ENCODE data around the gene GJC2.
A peak's percentile ranks its signal among the peaks of the same experiment; 100 is the strongest.
"Not testable (repeated sequence)": the region's sequence is repeated elsewhere in the genome, so short reads cannot be mapped to it uniquely, and the experiment has no call there.

The GJC2 gene

DNA sequence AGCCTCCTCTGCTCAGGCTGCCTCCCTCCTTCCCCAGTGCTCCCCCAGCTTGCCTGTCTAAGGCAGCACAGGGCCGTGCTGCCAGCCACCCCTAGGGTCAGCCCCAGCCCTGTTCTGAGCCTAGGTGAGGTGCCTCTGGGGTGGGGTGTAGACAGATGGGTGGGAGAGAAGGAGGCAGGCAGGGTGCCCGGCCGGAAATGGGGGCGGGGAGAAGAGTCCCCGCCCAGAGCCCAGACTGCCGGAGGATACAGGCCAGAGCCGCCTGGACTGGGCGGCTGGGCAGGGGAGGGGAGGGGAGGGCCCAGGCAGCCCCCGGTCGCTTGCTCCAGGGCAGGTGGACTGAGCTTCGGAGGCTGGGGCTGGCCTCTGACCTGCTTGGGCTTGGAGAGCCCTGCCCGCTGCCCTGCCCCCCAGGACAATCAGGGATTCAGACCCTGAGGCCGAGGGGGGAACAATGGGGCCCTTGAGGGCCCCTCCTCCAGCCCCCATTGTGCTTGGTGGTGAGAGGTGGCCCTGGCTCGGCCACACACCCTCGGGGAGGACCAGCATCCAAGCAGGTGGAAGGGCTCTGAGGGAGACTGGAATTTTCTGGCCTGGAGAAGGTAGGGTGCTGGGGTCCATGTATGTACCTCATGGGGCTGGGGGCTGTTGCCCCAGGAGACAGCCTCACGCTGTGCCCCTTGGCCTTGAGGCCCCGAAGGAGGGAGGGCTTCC, at the start of gene GJC2:
Gene GJC2, plus strand, starts transcription at position 525 of the 714 bp plus-strand sequence. CDS start 7,829 bp downstream, outside the sequence.
- no peak for DNase-seq

DNA sequence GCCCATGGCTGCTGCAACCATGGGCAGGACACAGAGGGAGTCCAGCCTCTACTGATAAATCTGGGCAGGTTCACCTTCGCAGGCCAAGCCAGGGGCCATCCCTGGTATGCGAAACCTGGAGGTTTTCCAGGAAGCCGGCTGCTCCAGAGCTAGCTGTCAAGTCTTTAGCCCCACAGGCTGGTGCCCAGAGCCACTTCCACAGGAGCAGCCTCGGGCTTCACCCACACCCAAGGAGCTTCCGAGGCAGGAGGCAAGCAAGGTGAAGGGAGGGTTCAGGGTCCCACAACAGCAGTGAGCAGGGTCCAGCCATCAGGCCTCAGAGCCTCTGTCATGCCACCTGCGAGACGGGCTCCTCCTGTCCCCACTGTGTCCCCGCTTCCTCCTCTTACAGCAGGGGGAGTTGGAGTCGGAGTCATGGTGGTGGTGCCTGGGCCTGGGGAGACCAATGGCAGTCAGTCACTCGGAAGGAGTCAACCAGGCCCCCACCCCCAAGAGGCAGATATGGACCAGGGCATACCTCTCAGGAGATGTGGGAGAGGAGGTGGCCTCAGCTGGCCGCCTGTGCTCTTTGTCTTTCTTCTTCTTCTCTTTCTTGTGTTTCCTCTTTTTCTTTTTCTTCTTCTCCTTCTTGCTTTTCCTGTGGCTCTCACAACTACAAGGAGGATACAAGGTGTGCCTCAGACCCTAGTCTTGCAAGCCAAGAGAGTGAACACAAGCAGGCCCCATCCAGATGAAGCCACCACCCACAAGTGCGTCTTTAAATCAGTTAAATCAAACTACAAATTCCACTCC, 48.7 kb upstream of the GJC2 start:
- DNase-seq = no peak

DNA sequence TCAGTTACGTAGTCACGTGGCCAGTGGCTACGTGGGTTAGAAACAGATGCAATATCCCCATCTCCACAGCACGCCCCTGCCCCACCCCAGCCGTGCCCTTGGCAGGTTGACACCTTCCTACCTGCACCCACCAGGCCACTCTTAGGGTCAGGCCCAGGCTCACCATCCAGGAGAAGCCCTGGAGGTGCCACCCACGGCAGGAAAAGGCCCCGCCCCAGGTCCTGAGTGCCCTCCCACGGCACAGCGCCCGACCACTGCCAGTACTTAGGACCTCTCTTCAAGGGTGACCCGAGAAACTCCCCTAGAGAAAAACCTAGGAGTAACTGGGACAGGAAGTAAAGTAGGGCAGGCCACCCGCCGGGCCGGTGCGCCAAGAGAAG, 48.1 kb upstream of the GJC2 start:
- DNase-seq = peak in 1 of 2 donors; percentile 45

GRCh38 chr1:228101994-228102790, 47.5 kb upstream of the GJC2 start:
- peak; percentile 69 to 73 for DNase-seq

- peak; percentile 94 for DNase-seq
Measured at GRCh38 chr1:228102791-228103620, 46.7 kb upstream of the GJC2 start, which contains the start of gene C1orf35. TSS of gene C1orf35 (minus strand) at chr1:228103325. CDS start at chr1:228103227, 98 bp downstream.

DNA sequence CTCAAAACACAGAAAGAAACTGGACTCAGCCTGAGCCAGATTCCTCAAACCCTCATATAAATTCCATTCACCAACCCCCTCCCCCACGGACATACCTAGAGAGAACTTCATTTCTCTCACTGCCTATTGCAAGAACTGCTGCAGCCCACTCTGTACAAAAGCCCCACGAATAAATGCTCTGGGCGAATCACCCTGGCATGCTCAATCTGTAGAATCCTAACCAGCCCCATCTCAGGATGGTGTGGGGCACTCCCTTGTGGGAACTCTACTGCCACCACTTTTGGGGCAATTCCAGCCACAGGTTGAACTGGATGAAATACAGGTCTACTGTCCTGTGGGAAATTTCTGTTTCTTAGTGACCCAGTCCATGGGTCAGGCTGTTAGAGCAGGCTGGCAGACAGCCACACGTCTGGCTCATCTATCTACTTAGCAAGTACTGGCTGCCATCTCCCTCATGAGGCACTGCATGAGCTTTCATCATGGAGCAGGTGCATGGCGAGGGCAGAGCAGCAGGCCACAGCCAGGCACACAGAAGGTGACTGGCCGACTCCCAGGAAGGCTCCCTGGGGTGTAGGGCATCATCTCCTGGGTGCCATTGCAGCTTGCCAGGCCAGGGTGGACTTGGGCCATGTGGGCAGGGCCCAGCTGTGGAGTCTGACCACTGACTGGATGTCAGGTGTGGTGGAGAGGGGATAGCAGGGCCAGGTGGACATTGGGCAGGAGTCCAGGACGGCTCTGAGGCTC, 45.0 kb upstream of the GJC2 start:
- no peak for DNase-seq

- no peak for DNase-seq
Measured at GRCh38 chr1:228105270-228105995, 44.3 kb upstream of the GJC2 start.

GRCh38 chr1:228105996-228106799, 43.5 kb upstream of the GJC2 start:
- DNase-seq = no peak

GRCh38 chr1:228106800-228107054, 43.0 kb upstream of the GJC2 start:
- DNase-seq = no peak

DNA sequence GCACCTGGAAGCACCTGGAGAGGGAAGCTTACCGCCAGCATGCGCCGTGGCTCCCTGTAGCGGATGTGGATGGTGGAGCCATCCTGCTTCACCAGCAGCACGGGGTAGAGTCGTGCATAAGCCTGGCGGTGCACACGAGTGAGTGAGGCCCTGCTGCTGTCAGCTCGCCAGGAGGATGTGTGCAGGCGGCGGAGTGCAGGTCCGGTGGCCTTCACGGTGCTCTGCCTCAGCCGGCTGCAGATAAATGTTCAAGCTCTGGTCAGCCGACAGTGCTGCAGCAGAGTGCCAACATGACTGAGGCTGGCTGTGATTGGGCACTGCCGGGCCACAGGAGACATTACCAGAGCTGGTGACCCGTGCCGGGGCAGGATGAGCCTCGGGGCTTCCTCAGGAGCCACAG, 42.1 kb upstream of the GJC2 start:
- no peak for DNase-seq

DNA sequence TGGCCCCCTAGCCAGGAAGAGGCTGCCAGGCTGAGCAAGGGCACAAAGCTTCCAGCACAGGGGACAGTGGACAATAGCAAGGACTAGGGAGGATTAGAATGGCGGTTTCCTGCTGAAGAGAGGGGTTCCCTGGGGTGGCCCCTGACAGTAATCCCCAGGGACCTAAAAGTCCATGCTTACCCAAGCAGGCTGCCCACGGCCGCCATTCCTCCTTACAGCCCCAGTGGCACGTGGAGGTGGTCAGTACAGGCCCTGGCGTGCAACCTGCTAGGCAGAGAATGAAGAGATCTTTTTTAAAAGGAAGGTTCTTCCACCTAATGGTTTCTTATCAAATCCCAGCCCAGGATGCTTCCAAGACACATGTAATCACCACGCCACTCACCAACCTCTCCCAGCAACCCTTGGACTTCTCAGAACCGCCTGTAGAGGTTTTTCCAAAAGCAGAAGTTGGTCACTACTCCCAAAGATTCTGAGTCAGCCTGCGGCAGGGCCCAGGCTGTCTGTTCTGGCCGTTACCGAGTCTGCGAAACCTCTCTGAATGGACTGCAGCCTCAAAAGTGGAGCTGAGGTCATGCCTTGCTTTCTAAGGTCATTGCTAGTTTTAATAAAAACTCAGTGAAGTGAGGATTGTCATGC, 41.6 kb upstream of the GJC2 start:
- no peak for DNase-seq

DNA sequence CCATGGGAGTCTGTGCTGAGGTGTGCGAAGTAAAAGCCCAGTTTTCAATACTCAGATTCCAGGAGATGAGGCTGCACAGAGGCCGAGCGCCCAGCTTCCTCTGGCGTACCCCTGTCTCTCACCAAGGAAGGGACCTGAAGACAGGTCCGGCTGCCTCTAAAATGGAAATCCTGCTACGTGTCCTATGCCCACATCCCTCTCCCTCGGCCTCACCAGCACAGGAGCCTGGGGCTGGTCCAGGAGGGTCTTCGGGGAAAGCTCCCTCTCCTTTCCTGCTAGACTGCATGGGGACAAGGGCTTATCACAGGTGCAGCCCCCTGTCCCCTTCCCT, 41.0 kb upstream of the GJC2 start:
- DNase-seq = no peak

DNA sequence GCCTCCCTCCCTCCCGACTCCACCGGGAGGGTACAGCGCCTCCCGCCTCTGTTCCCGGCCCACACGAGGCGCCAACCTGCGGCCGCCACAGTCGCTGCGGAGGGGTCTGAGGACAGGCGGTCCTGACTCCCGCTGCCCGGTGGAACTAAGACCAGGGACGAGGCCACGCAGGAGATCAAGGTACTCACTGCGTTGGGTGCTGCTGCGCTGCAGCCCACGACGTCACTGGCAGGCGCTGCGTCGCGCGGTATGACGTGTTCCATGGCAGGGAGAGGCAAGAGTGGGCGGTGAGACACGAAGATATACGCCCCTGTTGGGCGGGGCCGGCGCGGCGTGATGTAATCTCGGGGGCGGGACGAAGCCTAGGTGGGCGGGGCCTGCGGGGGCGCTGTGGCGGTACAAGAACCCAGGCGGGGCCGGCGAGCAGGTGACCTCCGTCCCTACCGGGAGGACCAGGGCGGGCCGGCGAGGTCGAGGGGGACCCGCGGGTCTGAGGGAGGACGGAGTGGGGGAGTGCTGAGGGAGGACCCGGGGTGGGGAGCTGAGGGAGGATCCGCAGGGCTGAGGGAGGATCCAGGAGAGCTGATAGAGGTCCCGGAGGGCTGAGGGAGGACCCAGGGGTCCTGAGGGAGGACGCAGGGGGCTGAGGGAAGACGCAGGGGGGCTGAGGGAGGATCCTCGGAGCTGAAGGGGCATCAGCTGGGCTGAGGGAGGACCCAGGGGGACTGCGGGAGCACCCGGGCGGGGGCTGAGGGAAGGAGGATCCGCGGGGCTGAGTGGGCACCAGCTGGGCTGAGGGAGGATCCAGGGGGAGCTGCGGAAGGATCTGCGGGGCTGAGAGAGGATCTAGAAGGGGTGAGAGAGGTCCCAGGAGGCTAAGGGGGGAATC, 40.4 kb upstream of the GJC2 start, which contains the start of gene MRPL55:
Gene MRPL55, minus strand, starts transcription at position 227 of the 889 bp plus-strand sequence. CDS start 1,039 bp downstream, outside the sequence.
- peak; percentile 97 to 98 for DNase-seq

DNA sequence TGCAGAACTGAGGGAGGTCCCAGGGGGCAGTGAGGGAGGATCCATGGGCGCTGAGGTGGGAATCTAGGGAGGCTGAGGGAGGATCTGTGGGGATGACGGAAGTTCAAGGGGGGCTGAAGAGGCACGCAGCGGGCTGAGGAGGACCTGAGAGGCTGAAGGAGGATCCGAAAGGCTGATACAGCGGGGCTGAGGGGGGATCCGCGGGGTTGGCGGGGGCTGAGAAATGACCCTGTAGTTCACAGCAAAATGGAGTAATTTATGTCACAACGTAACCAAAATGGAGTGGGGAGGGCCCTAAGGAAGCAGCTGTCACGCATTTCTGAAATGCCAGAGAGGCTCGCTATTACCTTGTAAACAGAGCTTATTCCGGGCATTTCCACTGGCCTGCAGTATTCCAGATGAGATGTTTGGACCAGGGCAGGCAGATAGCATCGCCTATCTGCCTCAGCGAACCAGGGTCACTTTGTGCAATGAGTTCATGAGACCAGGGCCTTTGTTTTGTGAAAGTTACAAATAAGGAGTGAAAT, 39.7 kb upstream of the GJC2 start:
- no peak for DNase-seq

DNA sequence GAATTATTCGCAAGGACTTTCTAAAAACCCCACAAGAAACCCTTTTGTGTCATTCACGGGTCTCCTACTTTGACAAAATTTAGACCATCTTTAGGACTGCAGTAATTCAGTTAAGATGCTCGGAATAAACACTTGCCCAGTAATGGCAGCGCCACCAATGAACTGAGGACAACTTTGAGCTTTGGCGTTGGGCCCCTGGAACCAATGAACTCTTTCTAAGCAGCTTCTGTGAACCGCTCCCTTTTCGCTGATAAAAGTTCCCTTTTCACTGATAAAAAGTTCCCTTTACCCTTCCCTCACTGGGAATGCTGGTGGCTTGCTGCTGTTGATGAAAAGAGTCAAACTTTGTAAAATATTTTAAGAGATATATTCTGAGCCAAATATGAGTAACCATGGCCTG, 39.2 kb upstream of the GJC2 start:
- no peak for DNase-seq

- DNase-seq = not testable (repeated sequence)
Measured at GRCh38 chr1:228111315-228111714, 38.4 kb upstream of the GJC2 start.

GRCh38 chr1:228112167-228112566, 37.6 kb upstream of the GJC2 start:
- DNase-seq = no peak

DNA sequence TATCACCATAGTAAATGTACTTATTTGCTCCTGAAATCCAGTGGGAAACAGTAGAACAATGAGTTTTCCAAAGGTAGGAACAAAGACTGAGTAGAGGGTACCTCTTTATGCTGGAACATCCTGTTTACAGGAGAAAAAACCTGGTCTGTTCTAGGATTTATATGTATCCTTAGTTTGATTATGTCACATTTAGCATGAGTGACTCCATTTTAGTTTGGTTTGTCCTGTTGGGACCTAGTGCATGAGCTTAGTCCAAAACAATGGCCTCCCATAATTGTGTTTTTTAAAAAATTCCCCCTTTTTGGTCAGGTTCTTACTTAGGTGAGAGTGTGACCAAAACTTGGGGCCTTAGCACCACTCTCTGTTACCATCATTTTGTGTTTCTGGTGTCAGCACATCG, 37.1 kb upstream of the GJC2 start:
- DNase-seq = no peak

- DNase-seq = no peak
Measured at GRCh38 chr1:228114827-228115226, 34.9 kb upstream of the GJC2 start.
